H1 (cell line): ENCODE data around the gene RBMS1. TPM values are rescaled to one million over a fixed set of nuclear protein-coding genes. Genes with fewer than 3 reads are reported as not detected.

ENCODE experiments used
- CBX5 ChIP-seq: fragments of 300-800, 300-1000 bp; sonication (generic); IDR thresholded peaks from 2 replicates; pipeline ENCODE4 v1.7.1; 2016; ENCODE audit warnings: antibody characterized with exemption, low read length, low read depth
- CHD1 ChIP-seq: IDR thresholded peaks from 2 replicates; pipeline ENCODE4 v1.6.1; 2012; ENCODE audit warnings: low read depth, low read length, improper control_type of control experiment
- HDAC2 ChIP-seq, 2 experiments: fragments of 300-600 bp in 1 of 2; sonication (generic) in 1 of 2; IDR thresholded peaks; 2 replicates each; pipeline ENCODE4 v1.6.1; 2011 to 2012; ENCODE audit warnings: low read depth in 2 of 2, low read length in 2 of 2, mild to moderate bottlenecking in 2 of 2, moderate library complexity in 2 of 2, borderline replicate concordance in 1 of 2, inconsistent platforms in 1 of 2
- TEAD4 ChIP-seq: IDR thresholded peaks from 2 replicates; pipeline ENCODE4 v1.6.1; 2012; ENCODE audit warnings: low read depth, low read length, inconsistent platforms, mixed read lengths
- polyA plus RNA-seq, 7 experiments: library from polyadenylated mRNA; depleted of rRNA in 3 of 7; stranded (reverse) in 5 of 7; unstranded in 2 of 7; fragments of >200 nt in 5 of 7; fragments of 200-250 nt in 2 of 7; gene quantifications; 1 replicate in 5 of 7; 2 replicates in 1 of 7; 4 replicates in 1 of 7; pipeline versions ENCODE4 v1.2.1 to v1.2.3, GENCODE V29; 2011 to 2013; ENCODE audit warnings: missing spikeins in 2 of 7, mixed read lengths in 2 of 7
- total RNA-seq: library from RNA; stranded (reverse); fragmentation: NEBNext Ultra II Directional; extraction: Animal tissue kit (Norgen Biotek cat#: 25700); gene quantifications from 2 replicates; pipeline ENCODE4 v1.2.1, GENCODE V29; 2021
- TF ChIP-seq, protein P1 (sequence below): IDR thresholded peaks from 2 replicates; pipeline ENCODE4 v1.6.1; 2011; ENCODE audit warnings: low read depth, mild to moderate bottlenecking, low read length; ENCODE audit not compliant: insufficient read depth

Gene RBMS1
- total and polyA plus RNA-seq, 2 of the 8 experiments (the other 6 are each of a cell fraction or from before 2014, with no cell fraction given) = 53.7 to 60.0 TPM

DNA sequence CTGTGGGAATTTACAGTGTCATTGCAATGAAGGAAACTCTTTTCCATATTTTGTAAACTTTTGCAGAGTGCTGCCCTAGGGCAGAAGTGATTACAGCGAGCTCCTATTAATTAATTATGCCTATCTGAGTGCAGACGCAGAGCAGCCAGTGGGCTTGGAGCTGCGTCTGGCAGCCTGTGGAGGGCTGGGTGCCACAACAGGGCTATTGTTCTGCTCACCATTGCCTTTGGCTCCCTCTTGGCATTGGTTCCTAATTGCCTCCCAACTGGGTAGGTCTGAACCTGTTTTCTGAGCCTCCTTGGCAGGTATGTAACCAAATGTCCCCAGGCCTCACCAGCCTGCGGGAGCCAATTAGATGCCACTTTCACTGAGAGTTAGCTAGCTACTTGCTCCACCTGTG is 267.9 kb downstream of the RBMS1 start (continued):
- TF ChIP-seq CBX5 (no peak), TEAD4 (no peak), HDAC2 (IDR thresholded peaks at IDR 0.05; ENCODE audit: borderline replicate concordance in 1 of 2, low read depth in 2 of 2, low read length in 2 of 2) (no peak), CHD1 (no peak)
- TF ChIP-seq, protein P1, sequence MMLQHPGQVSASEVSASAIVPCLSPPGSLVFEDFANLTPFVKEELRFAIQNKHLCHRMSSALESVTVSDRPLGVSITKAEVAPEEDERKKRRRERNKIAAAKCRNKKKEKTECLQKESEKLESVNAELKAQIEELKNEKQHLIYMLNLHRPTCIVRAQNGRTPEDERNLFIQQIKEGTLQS = no peak
- TF ChIP-seq, all 59 proteins: peak for 0
